Activated CD4-positive, alpha-beta T cell treated with anti-CD3 and anti-CD28 coated beads, Interleukin-2, amount 10 ng/mL, durations not matched to agents 24 days and 14 days (primary cell): ENCODE data around the gene PIGW. TPM values are rescaled to one million over a fixed set of nuclear protein-coding genes. Genes with fewer than 3 reads are reported as not detected.
"Not testable (repeated sequence)": the region's sequence is repeated elsewhere in the genome, so short reads cannot be mapped to it uniquely, and the experiment has no call there.

Experiments used
- DNase-seq: peaks from one replicate; pipeline ENCODE4 v3.0.0; 2022
- H3K27ac Mint-ChIP-seq: one replicate; pipeline ENCODE4 v1.8.0; 2022; ENCODE audit warnings: mild to moderate bottlenecking, mixed read lengths
- H3K27me3 Mint-ChIP-seq: one replicate; pipeline ENCODE4 v1.8.0; 2022; ENCODE audit warnings: mixed read lengths
- H3K36me3 Mint-ChIP-seq: one replicate; pipeline ENCODE4 v1.8.0; 2022; ENCODE audit warnings: low read depth, mild to moderate bottlenecking, mixed read lengths
- H3K4me1 Mint-ChIP-seq: one replicate; pipeline ENCODE4 v1.8.0; 2021; ENCODE audit warnings: mixed read lengths
- H3K4me3 Mint-ChIP-seq: one replicate; pipeline ENCODE4 v1.8.0; 2022; ENCODE audit warnings: mild to moderate bottlenecking, moderate library complexity, mixed read lengths
- H3K9me3 Mint-ChIP-seq: one replicate; pipeline ENCODE4 v1.8.0; 2021; ENCODE audit warnings: mixed read lengths
- intact Hi-C: fragments of 100-400 bp; cut with micrococcal nuclease; formaldehyde crosslinking; loops from one replicate; pipeline ENCODE4 v1.15.1; 2023
- total RNA-seq: library from RNA; stranded (reverse); gene quantifications from 2 replicates; pipeline ENCODE4 v1.2.3, GENCODE V29; 2022

PIGW gene
- total RNA-seq, 1 donor from 2014 or later = 30.5 TPM

DNA sequence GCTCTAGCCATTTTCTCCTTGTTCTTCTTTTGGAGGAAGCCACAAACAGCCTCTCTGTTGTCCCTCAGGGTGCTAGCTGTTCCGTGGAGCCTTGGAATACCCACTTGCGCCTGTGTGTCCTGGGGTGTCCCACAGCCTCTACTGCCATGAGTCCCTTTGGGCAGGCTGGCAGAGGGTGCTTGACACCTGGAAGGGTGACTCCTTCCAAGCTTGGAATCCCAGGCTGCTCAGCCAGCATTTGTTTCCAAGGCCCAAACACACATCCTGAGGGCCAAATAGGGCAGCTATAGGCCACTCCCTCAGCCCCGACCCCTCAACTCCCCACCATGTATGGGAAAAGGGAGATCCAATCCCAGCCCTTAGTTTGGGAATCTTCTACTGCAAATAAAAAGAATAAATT is 33.4 kb upstream of the PIGW start:
- Mint-ChIP-seq H3K27me3 (no peaks in the 10 kb centered on the region), H3K4me1 (peaks cover 6% of the 10 kb centered on the region), H3K27ac (no peak overlapping the region), H3K4me3 (no peak overlapping the region), H3K36me3 (peaks cover 58% of the 10 kb centered on the region), H3K9me3 (no peaks in the 10 kb centered on the region)
- no peak for DNase-seq
- intact Hi-C loops = no loop called here

DNA sequence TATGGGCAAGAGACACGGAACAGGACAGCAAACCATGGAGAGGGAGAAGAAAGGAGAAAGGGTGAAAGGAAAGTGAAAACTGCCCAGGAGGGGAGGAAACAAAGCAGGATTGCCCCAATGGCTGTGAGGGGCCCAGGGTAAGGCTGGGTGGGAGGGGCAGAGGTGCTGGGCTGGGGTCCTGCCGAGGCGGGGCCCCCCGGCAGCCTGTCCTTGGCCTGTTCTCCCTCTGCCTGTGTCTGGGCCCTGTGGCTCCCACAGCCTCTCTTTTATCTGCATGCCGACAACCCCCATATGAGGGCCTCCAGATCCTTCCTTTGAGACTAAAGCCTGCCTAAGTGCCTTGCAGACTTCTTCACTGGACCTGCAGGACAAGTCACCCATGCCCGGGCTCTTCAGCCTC is 32.8 kb upstream of the PIGW start:
- Mint-ChIP-seq H3K27me3 (no peaks in the 10 kb centered on the region), H3K27ac (no peak overlapping the region), H3K4me3 (no peak overlapping the region), H3K4me1 (peaks cover 6% of the 10 kb centered on the region), H3K36me3 (peaks cover 59% of the 10 kb centered on the region), H3K9me3 (no peaks in the 10 kb centered on the region)
- intact Hi-C loops = no loop called here
- no peak for DNase-seq

DNA sequence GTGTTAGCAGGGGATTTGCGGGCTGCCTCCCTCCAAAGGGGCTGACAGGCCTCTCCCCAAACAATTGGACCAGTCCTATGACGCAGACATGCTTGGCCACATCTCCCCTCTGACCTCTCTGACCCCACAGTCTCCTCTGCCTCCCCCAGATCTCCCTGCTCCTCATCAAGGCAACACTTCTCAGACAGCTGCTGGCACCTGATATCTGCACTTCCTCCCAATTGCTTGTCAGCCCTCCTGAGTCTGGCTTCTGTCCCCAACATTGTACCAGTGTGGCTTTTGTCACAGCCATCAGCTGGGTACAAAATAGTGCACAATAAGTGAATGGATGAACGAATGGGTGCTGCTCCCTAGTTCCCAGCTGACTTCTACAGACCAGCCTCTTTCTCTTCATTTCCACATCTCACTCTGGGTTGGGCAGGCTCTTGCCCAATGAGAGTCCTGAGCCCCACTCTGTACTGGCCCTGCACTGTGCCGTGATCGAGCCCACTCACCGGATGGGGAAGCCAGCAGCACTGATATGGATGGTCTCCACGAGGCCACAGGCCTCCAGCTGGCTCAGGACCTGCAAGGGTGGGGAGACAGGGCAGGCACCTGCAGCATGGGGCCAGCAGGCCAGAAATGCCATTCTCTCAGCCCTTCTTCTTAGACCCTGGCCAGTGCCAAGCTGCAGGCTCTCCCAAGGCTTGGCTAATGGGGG is 31.2 kb upstream of the PIGW start:
- Mint-ChIP-seq H3K36me3 (peaks cover 57% of the 10 kb centered on the region), H3K27ac (peak overlapping the region; percentile 57), H3K27me3 (no peaks in the 10 kb centered on the region), H3K4me3 (no peak overlapping the region), H3K4me1 (peaks cover 6% of the 10 kb centered on the region), H3K9me3 (no peaks in the 10 kb centered on the region)
- intact Hi-C loops = no loop called here
- no peak for DNase-seq

DNA sequence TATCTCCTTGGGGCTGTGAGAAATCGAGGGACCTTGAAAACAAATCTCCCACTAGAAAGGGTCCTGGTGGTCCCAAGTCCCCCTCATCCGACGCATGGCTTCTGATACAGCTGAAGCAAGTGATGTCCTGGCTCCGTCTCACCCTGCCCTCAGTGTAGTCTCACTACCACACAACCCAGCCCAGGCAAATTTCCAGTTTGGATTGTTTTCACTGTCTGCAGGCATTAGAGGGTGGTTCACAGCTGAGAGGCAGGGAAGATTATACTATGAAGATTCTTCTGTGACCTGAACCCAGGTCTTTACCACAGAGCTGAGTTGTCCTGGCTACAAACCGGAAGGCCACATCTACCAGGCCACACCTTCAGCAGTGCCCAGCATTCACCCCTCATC is 30.6 kb upstream of the PIGW start:
- peaks cover 58% of the 10 kb centered on the region for H3K36me3 Mint-ChIP-seq

DNA sequence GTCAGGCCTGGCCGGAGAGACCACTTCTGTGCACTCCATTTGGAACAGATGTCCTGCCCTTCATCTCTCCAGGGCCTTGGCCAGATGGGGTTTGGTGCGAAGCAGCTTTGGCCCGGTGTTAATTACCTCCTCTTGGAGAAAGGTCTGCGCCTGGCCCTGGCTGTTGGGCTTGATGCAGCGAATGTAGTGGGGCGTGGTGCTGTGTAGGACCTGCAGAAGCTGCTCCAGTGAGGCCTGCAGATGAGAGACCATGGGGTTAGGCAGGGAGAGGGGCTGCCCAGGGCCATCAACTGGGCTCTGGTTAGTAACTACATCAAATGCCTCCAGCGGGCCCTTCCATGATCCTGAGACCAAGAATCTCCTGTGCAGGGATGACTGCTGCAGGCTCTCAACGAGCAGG is 29.6 kb upstream of the PIGW start:
- intact Hi-C loops = no loop called here
- Mint-ChIP-seq H3K4me1 (peaks cover 6% of the 10 kb centered on the region), H3K27me3 (no peaks in the 10 kb centered on the region), H3K4me3 (no peak overlapping the region), H3K36me3 (peaks cover 65% of the 10 kb centered on the region), H3K9me3 (no peaks in the 10 kb centered on the region), H3K27ac (no peak overlapping the region)
- no peak for DNase-seq

More for the DNA sequence above, 30.6 kb upstream of the PIGW start:
- DNase-seq = no peak
- no peaks in the 10 kb centered on the region for H3K9me3 Mint-ChIP-seq
- H3K4me1 Mint-ChIP-seq = peaks cover 6% of the 10 kb centered on the region
- H3K27me3 Mint-ChIP-seq = no peaks in the 10 kb centered on the region
- H3K4me3 Mint-ChIP-seq = no peak overlapping the region
- intact Hi-C loops = no loop called here
- no peak overlapping the region for H3K27ac Mint-ChIP-seq

DNA sequence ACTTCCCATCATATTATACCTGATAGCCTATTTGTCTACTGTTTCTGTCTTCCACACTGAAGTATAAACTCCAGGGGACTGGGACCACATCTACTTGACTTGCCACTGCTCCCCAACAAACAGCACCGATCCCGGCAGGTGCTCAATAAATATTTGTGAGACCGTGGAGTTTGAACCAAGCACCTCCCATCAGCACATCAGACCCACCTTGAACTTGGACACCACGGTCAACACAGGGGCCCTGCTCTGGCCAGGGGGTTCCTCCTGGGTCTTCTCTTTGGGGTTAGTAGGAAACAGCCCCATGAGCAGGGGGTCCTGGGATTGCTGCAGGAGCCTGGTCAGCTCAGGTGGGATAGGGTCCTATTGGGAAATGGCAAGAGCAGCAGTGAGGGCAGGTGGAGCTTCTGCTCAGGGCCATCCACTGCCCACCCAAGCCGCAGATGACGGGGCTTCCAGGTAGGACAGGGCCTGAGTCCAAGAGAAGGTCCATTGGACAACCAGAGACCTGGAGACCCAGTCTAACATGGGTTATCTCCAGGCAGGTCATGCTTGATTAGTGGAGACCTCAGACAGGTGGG is 28.4 kb upstream of the PIGW start:
- intact Hi-C loops = no loop called here
- H3K4me3 Mint-ChIP-seq = no peak overlapping the region
- peaks cover 65% of the 10 kb centered on the region for H3K36me3 Mint-ChIP-seq
- no peaks in the 10 kb centered on the region for H3K9me3 Mint-ChIP-seq
- DNase-seq = no peak
- no peak overlapping the region for H3K27ac Mint-ChIP-seq
- no peaks in the 10 kb centered on the region for H3K27me3 Mint-ChIP-seq
- H3K4me1 Mint-ChIP-seq = peaks cover 6% of the 10 kb centered on the region

DNA sequence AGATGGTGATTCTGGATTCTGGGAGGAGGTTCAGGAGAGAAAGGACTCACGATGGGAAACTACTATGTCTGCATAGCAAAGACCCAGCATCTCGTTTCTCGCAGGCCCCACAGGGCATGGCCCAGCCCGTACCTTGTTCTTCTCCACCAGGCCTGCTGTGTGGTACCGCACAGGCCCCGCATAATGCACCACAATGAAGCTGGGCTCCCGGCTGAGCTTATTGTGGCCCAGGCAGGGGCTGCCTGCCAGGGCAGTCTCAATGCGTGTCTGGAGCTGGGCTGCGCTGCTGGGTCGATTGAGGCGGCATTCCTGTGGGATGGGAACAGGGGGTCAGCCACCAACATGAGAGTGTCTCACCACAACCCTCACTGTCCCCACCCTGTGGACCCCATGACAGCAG is 28.0 kb upstream of the PIGW start:
- no peak overlapping the region for H3K4me3 Mint-ChIP-seq
- intact Hi-C loops = no loop called here
- DNase-seq = no peak
- H3K27ac Mint-ChIP-seq = no peak overlapping the region
- peaks cover 64% of the 10 kb centered on the region for H3K36me3 Mint-ChIP-seq
- no peaks in the 10 kb centered on the region for H3K27me3 Mint-ChIP-seq
- peaks cover 6% of the 10 kb centered on the region for H3K4me1 Mint-ChIP-seq
- no peaks in the 10 kb centered on the region for H3K9me3 Mint-ChIP-seq

DNA sequence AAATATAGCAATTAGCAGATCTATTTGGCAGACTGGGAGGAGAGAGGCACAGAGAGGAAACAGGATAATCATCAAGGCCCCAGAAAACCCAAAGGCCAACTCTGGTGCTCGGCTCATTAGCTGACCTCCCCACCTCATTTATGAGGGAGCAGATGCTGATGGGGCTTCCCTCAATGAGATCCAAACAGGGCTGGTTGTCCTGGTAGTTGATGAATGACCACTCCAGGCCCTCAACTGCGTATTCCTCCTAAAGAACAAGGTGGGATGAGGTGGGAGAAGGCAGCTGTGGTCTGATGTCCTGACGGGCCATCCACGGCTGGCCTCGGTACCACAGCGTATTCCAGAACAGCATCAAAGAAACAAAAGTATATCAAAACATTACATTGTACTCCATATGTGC is 27.5 kb upstream of the PIGW start:
- intact Hi-C loops = no loop called here
- Mint-ChIP-seq H3K4me1 (peaks cover 5% of the 10 kb centered on the region), H3K36me3 (peaks cover 62% of the 10 kb centered on the region), H3K27ac (no peak overlapping the region), H3K27me3 (no peaks in the 10 kb centered on the region), H3K4me3 (no peak overlapping the region), H3K9me3 (no peaks in the 10 kb centered on the region)
- no peak for DNase-seq

DNA sequence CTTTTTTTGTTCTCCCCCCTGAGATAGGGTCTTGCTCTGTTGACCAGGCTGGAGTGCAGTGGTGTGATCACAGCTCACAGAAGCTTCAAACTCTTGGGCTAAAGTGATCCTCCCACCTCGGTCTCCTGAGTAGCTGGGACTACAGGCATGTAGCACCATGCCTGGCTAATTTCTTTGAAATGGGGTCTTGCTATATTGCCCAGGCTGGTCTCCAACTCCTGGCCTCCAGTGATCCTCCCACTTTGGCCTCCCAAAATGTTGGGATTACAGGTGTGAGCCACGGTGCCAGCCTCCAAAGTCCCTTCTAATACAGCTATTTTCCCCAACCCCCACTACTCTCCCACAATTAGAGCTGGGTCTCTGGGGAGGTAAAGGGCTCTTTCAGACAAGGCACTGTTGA is 26.3 kb upstream of the PIGW start:
- DNase-seq, H3K27ac Mint-ChIP-seq, H3K4me1 Mint-ChIP-seq, H3K9me3 Mint-ChIP-seq, H3K27me3 Mint-ChIP-seq, H3K4me3 Mint-ChIP-seq, intact Hi-C loops: not testable (repeated sequence)
- H3K36me3 Mint-ChIP-seq = peaks cover 63% of the 10 kb centered on the region

DNA sequence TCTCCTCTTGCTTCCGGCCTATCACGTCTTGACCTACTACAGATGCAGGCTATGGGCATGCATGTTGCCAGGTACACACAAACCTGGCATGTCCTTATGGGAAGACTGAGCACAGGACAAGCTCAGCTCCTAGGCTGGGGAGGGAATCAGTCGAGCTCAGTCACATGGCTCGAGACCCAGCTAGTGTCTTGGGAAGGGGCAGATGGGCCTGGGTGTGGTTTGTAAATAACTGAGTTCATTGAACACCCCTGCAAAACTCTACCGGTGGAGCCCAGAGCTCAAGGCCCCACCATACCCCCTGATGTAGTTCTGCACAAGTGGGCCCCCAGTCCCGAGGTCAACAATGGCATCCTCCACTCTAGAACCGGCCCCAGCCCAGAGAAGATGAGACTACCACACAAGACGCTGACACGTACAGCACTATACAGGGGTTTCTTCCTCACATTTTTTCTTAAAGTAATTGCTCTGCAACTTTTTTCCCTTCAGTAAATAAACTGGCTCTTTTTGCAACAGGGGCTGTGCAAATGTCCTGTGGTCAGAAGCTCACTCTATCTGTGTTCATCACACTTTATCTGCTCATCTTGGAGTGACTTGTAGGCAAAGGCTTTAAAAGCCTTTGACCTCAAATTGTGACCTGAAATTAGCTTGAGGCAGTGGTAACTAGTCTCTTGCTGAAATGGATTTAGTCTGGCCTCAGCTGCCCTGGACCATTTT is 25.4 kb upstream of the PIGW start:
- peak overlapping the region; percentile 19 for H3K27ac Mint-ChIP-seq
- DNase-seq = no peak
- H3K4me1 Mint-ChIP-seq = no peaks in the 10 kb centered on the region
- intact Hi-C loops = no loop called here
- H3K9me3 Mint-ChIP-seq = no peaks in the 10 kb centered on the region
- H3K36me3 Mint-ChIP-seq = peaks cover 58% of the 10 kb centered on the region
- no peaks in the 10 kb centered on the region for H3K27me3 Mint-ChIP-seq
- no peak overlapping the region for H3K4me3 Mint-ChIP-seq

DNA sequence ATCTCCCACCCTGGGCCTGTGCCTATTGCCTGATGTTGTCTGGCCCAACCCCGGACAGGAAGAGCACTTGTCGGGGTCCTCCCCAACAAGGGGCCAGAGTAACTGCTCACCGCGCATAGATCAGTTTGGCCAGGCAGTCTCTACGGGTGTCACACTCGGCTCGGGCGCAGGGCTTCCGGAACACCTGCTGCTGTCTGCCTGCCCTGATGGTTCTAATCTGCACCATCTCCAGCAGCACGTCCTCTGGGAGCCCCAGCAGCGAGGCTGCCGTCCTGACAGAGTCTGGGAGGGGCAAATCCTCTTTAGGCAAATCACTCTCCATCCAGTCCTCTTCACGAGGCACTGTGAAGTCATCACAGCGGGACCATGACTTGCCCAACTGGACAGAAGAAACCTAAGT is 24.2 kb upstream of the PIGW start:
- no peak for DNase-seq
- intact Hi-C loops = no loop called here
- H3K4me1 Mint-ChIP-seq = no peaks in the 10 kb centered on the region
- no peaks in the 10 kb centered on the region for H3K27me3 Mint-ChIP-seq
- H3K27ac Mint-ChIP-seq = no peak overlapping the region
- H3K9me3 Mint-ChIP-seq = no peaks in the 10 kb centered on the region
- H3K4me3 Mint-ChIP-seq = no peak overlapping the region
- peaks cover 63% of the 10 kb centered on the region for H3K36me3 Mint-ChIP-seq

DNA sequence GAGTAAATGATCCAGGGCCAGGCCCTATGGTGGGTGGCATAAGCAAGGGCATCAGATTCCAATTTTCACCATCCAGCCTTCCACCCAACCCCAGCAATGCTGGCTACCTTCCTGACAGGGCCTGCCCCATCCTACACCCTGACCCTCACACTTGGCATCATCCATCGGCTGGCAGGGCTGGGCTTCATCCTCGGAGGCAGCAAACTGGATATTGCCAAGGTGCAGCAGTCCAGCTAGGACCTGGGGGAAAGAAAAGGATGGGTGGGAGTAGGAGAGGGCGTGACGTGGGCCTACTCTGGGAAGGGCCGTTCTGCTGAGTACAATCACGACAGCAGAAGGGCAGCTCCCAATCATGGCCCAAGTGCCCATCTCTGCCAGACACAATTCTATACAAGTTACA is 23.6 kb upstream of the PIGW start:
- Mint-ChIP-seq H3K4me3 (no peak overlapping the region), H3K36me3 (peaks cover 62% of the 10 kb centered on the region), H3K9me3 (no peaks in the 10 kb centered on the region), H3K27ac (peak overlapping the region; percentile 25), H3K27me3 (no peaks in the 10 kb centered on the region), H3K4me1 (no peaks in the 10 kb centered on the region)
- DNase-seq = no peak
- intact Hi-C loops = no loop called here

DNA sequence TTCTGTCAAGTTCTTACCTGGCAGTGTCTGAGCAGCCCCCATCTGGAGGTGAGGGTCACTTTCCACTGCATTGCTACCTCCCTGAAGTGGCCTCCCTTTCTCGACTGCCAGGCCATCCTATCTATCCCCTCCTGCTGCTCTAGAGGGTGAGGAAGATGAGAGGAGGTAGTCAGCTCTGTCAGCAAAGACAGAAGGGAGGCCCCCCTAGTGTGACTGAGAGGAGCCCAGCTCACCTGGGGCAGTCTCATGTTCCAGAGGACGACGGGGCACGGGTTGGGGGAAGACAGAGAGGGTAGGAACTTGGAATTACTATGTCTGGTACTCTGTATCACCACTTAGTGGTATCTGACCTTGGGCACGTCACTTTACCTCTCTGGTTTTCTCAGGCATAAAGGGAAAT is 22.1 kb upstream of the PIGW start:
- H3K9me3 Mint-ChIP-seq = no peaks in the 10 kb centered on the region
- H3K27me3 Mint-ChIP-seq = no peaks in the 10 kb centered on the region
- no peak overlapping the region for H3K4me3 Mint-ChIP-seq
- H3K36me3 Mint-ChIP-seq = peaks cover 56% of the 10 kb centered on the region
- H3K27ac Mint-ChIP-seq = no peak overlapping the region
- intact Hi-C loops = no loop called here
- no peaks in the 10 kb centered on the region for H3K4me1 Mint-ChIP-seq
- DNase-seq = no peak

DNA sequence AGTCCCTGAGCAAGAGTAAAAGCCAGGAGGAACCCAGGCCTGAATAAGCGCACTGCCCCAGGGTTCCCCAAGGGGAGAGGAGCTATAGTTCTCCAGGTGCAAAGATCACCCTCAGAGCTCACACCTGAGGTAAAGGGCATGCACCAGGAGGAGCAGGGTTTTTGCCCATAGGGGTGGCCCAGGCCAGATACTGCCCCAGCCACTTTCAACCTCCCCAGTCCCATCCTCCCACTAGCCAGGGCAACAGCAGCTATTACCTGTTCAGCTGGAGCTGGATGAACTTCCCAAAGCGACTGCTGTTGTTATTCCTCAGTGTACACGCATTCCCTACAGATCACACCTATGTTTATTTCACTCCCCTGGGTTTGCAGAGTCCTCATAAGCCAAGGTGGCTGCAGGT is 19.9 kb upstream of the PIGW start:
- Mint-ChIP-seq H3K4me1 (no peaks in the 10 kb centered on the region), H3K36me3 (peaks cover 52% of the 10 kb centered on the region), H3K27me3 (no peaks in the 10 kb centered on the region), H3K4me3 (no peak overlapping the region), H3K27ac (no peak overlapping the region), H3K9me3 (no peaks in the 10 kb centered on the region)
- no peak for DNase-seq
- intact Hi-C loops = no loop called here
